Stimulated activated effector memory CD8-positive, alpha-beta T cell treated with anti-CD3 and anti-CD28 coated beads, Interleukin-12 subunit alpha, Interleukin-12 subunit beta, amount 100 ng/mL, for 72 hours (primary cell): ENCODE measurements around the gene PLEKHG4B.
A peak's percentile ranks its signal among the peaks of the same experiment; 100 is the strongest.
"Not testable (repeated sequence)": the region's sequence is repeated elsewhere in the genome, so short reads cannot be mapped to it uniquely, and the experiment has no call there.

Experiments
- ATAC-seq: fragments of 150-1000 bp; cut with Tn5 transposase; 2 replicates; pipeline ENCODE4 v1.10.0; 2021
- DNase-seq, 2 donors: peaks; one replicate each; pipeline ENCODE4 v3.0.0; 2021 to 2022; ENCODE audit warnings: low spot score in 2 of 2
- H3K27ac Mint-ChIP-seq: one replicate; pipeline ENCODE4 v1.8.0; 2022; ENCODE audit warnings: mild to moderate bottlenecking, mixed read lengths
- H3K36me3 Mint-ChIP-seq: one replicate; pipeline ENCODE4 v1.8.0; 2022; ENCODE audit warnings: mild to moderate bottlenecking, mixed read lengths
- H3K4me1 Mint-ChIP-seq: one replicate; pipeline ENCODE4 v1.8.0; 2022; ENCODE audit warnings: mixed read lengths
- H3K4me3 Mint-ChIP-seq: one replicate; pipeline ENCODE4 v1.8.0; 2022; ENCODE audit warnings: mild to moderate bottlenecking, mixed read lengths
- H3K9me3 Mint-ChIP-seq: one replicate; pipeline ENCODE4 v1.8.0; 2022; ENCODE audit warnings: mixed read lengths

The PLEKHG4B gene

DNA sequence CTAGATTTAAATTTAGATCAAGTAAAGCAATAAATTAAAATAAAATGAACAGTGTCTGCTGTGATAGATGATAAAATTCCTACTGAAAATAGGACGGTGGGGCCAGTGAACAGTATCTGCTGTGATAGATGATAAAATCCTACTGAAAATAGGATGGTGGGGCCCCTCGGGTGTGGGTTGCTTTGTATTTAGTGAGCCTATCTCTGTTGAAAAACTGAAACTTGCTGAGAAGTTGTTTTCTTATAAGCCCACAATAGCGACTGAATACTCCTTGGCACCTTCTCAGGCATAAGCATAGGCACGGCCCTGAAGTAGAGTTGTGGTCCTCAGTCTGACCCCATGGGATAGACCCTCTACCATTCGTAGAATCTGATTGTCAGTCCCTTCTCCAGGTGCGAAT lies 131.8 kb downstream of the PLEKHG4B start:
- Mint-ChIP-seq H3K9me3 (no peaks in the 10 kb centered on the region), H3K36me3 (peaks cover 69% of the 10 kb centered on the region), H3K4me3 (no peak overlapping the region), H3K4me1 (peaks cover 43% of the 10 kb centered on the region), H3K27ac (no peak overlapping the region)
- ATAC-seq (no peak), DNase-seq (no peak)

DNA sequence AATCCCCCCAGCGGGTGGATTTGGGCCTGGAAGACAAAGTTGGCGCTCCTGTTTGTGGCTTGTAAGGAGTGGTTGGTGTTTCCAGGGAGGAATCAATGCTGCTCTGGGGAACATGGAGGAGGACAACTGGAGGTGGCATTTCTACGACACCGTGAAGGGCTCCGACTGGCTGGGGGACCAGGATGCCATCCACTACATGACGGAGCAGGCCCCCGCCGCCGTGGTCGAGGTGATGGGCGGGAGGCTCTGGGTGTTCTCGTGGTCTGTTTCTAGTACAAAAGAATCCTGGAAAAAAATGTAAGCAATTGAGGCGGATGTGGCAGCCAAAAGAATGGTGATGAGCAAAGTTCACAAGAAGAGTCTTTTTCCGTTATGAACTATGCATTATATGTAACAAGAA lies 133.4 kb downstream of the PLEKHG4B start:
- H3K4me1 Mint-ChIP-seq, result peaks cover 37% of the 10 kb centered on the region
- H3K9me3 Mint-ChIP-seq, result no peaks in the 10 kb centered on the region
- DNase-seq, result no peak
- no peak overlapping the region for H3K4me3 Mint-ChIP-seq
- H3K36me3 Mint-ChIP-seq, result peaks cover 79% of the 10 kb centered on the region
- H3K27ac Mint-ChIP-seq, result peak overlapping the region; percentile 74
- no peak for ATAC-seq

DNA sequence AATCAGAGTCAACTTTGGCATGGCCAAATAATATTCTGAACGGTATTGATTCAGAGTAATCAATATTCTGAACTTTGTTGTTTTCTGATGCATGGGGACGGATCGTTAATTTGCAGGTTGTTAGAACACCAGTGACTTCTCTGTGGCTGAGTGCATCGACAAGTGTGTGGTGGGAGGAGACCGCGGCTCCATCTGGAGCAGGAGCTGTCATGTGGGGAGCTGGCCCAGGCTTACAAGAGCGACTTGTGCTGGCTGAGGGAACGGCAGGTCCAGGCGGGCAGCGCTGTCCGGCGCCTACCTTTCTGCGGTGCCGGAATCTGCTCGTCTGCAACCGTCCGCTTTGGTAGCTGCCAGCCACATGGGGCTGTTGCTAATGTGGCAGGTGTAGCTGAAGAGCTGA lies 135.4 kb downstream of the PLEKHG4B start:
- H3K4me3 Mint-ChIP-seq, H3K27ac Mint-ChIP-seq, H3K9me3 Mint-ChIP-seq, DNase-seq, ATAC-seq: not testable (repeated sequence)
- Mint-ChIP-seq H3K36me3 (peaks cover 94% of the 10 kb centered on the region), H3K4me1 (peaks cover 31% of the 10 kb centered on the region)

DNA sequence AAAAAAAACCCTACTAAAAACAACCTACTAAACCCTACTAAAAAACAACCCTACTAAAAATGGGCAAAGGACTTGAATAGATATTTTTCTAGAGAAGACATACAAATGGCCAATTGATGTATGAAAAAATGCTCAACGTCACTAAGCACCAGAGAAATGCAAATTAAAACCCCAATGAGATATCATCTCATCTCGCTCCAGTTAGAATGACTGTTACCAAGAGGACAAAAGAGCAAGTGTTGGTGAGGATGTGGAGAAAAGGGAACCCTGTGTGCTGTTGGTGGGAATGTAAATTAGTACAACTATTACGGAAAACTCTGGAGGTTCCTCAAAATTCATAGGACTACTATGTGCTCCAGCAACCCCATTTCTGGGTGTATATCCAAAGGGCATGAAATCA lies 136.9 kb downstream of the PLEKHG4B start:
- Mint-ChIP-seq H3K4me1 (peaks cover 20% of the 10 kb centered on the region), H3K4me3 (no peak overlapping the region), H3K36me3 (peaks cover 100% of the 10 kb centered on the region), H3K9me3 (no peaks in the 10 kb centered on the region), H3K27ac (no peak overlapping the region)
- ATAC-seq (no peak), DNase-seq (no peak)

DNA sequence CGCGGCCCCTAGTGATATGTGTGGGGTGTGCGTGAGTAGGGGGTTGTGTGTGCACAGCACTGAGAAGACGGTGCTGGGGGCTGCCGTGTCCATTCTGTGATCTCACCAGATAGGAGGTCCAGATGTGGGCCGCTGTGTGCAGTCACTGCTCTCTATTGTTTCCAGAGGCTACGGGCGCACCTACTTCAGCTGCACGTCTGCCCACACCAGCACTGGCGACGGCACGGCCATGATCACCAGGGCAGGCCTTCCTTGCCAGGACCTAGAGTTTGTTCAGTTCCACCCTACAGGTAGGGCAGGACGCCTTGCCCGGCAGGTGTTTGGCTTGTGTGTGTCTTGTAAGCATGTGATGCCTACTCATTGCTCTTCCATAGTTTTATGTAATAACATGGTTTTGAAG lies 138.7 kb downstream of the PLEKHG4B start:
- Mint-ChIP-seq H3K4me1 (peaks cover 14% of the 10 kb centered on the region), H3K27ac (no peak overlapping the region), H3K9me3 (no peaks in the 10 kb centered on the region), H3K36me3 (peaks cover 100% of the 10 kb centered on the region), H3K4me3 (no peak overlapping the region)
- DNase-seq, result no peak
- ATAC-seq, result no peak

DNA sequence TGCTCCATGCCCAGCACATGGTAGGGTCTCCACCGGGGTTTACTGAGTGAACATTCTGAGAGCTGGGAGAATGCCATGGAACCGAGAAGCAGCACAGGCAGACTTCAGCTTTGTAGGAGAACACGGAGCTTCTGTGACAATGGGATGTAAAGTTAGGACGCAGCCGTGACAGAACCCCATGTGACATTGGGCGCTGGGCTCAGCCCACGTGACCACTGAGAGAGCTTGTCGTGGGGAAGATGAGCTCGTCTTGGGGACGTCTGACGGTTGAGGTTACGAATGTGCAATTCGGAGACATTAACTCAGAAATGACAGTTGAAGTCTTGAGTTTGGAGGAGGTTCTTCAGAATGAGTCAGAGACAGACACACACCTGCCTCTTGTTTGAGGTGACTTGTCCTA lies 139.7 kb downstream of the PLEKHG4B start:
- H3K27ac Mint-ChIP-seq, result no peak overlapping the region
- H3K9me3 Mint-ChIP-seq, result no peaks in the 10 kb centered on the region
- no peak for DNase-seq
- H3K4me3 Mint-ChIP-seq, result no peak overlapping the region
- H3K36me3 Mint-ChIP-seq, result peaks cover 100% of the 10 kb centered on the region
- ATAC-seq, result peak; percentile 77
- peaks cover 12% of the 10 kb centered on the region for H3K4me1 Mint-ChIP-seq

DNA sequence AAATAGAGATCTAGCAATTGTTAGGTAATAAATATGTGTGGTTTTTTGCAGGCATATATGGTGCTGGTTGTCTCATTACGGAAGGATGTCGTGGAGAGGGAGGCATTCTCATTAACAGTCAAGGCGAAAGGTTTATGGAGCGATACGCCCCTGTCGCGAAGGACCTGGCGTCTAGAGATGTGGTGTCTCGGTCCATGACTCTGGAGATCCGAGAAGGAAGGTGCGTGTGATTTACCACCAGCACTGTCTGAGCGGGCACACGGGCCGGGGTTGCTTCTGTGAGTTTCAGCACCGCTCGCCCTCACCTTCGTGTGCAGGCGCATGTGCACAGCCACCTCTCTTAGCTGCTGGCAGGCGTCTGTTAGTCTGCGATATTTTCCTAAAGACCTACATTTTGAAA lies 141.5 kb downstream of the PLEKHG4B start:
- H3K4me3 Mint-ChIP-seq, H3K9me3 Mint-ChIP-seq, H3K27ac Mint-ChIP-seq, ATAC-seq, DNase-seq: not testable (repeated sequence)
- H3K4me1 Mint-ChIP-seq, result peaks cover 12% of the 10 kb centered on the region
- H3K36me3 Mint-ChIP-seq, result peaks cover 100% of the 10 kb centered on the region

DNA sequence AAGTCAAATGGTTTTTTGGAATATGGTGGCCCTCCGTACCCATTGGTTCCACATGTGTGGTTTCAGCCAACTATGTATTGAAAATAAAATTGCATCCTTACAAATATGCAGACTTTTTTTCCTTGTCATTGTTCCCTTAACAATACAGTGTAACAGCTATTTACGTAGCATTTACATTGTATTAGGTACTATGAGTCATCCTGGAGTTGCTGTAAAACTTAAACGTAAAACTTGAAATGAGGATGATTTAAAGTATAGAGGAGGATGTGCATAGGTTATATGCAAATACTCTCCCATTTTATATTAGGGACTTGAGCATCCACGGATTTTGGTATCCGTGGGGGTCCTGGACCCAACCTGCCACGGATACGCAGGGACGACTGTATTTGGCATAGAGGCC lies 142.5 kb downstream of the PLEKHG4B start:
- no peaks in the 10 kb centered on the region for H3K9me3 Mint-ChIP-seq
- H3K36me3 Mint-ChIP-seq, result peaks cover 100% of the 10 kb centered on the region
- H3K4me1 Mint-ChIP-seq, result peaks cover 12% of the 10 kb centered on the region
- H3K4me3 Mint-ChIP-seq, result no peak overlapping the region
- ATAC-seq (no peak), DNase-seq (no peak)
- no peak overlapping the region for H3K27ac Mint-ChIP-seq

DNA sequence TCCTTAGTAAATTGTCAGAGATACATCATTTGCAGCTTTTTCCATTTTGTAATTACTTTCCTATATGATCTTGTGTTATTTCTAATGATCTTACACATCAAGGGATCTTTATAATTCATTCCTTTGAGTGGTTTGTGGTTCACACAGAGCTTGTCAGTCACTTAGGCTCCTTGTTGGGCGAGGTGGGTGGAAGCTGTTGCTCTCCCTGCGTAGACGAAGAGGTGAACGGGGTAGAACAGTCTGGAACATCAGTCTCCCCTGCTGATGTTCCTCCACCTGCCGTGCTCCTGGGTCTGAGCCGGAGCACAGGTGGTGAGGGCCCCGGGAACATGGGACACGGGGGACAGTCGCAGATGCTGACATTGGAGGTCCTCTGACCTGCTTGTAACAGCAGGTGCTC lies 143.6 kb downstream of the PLEKHG4B start:
- not testable (repeated sequence) for H3K4me3 Mint-ChIP-seq, H3K9me3 Mint-ChIP-seq, ATAC-seq, DNase-seq, H3K27ac Mint-ChIP-seq
- Mint-ChIP-seq H3K36me3 (peaks cover 100% of the 10 kb centered on the region), H3K4me1 (peaks cover 12% of the 10 kb centered on the region)

DNA sequence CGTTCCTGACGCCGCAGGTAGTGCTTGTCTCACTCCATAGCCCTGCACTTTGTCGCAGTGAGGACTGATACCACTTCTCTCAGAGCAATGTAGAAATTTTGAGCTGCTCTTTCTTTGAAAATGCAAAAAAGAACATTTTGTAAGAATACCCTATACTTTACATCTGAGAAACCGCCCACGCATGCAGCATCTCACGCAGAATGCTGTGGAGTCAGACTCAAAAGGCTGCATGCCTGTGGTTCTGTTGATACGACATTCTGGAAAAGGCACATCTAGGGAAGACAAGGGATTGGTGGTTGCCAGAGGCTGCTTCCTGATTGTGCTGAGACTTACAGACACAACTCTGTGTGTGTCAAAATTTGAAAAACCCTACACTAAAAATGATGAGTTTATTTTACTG lies 146.0 kb downstream of the PLEKHG4B start:
- not testable (repeated sequence) for H3K4me3 Mint-ChIP-seq, ATAC-seq, H3K9me3 Mint-ChIP-seq, H3K4me1 Mint-ChIP-seq, DNase-seq, H3K27ac Mint-ChIP-seq
- peaks cover 100% of the 10 kb centered on the region for H3K36me3 Mint-ChIP-seq
